GM12878 (cell line): ENCODE data around the gene MEI1.
"Not testable (repeated sequence)": the region's sequence is repeated elsewhere in the genome, so short reads cannot be mapped to it uniquely, and the experiment has no call there.

Source experiments
- MLLT1 ChIP-seq: fragments of 450-650 bp; IDR thresholded peaks from 2 replicates; pipeline ENCODE4 v1.6.1; 2016; ENCODE audit warnings: mild to moderate bottlenecking
- NFYA ChIP-seq: IDR thresholded peaks from 2 replicates; pipeline ENCODE4 v1.6.1; 2011; ENCODE audit warnings: low read depth, mild to moderate bottlenecking, low read length, improper control_type of control experiment, borderline replicate concordance

DNA sequence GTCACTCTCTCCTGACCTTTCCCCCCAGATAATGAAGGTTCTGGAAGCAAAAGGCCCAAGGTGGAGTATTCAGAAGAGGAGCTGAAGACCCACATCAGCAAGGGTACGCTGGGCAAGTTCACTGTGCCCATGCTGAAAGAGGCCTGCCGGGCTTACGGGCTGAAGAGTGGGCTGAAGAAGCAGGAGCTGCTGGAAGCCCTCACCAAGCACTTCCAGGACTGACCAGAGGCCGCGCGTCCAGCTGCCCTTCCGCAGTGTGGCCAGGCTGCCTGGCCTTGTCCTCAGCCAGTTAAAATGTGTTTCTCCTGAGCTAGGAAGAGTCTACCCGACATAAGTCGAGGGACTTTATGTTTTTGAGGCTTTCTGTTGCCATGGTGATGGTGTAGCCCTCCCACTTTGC lies 35.7 kb upstream of the MEI1 start:
- TF ChIP-seq NFYA, MLLT1: not testable (repeated sequence)
